ENCODE data around the gene DYNLT4.

Gene DYNLT4

DNA sequence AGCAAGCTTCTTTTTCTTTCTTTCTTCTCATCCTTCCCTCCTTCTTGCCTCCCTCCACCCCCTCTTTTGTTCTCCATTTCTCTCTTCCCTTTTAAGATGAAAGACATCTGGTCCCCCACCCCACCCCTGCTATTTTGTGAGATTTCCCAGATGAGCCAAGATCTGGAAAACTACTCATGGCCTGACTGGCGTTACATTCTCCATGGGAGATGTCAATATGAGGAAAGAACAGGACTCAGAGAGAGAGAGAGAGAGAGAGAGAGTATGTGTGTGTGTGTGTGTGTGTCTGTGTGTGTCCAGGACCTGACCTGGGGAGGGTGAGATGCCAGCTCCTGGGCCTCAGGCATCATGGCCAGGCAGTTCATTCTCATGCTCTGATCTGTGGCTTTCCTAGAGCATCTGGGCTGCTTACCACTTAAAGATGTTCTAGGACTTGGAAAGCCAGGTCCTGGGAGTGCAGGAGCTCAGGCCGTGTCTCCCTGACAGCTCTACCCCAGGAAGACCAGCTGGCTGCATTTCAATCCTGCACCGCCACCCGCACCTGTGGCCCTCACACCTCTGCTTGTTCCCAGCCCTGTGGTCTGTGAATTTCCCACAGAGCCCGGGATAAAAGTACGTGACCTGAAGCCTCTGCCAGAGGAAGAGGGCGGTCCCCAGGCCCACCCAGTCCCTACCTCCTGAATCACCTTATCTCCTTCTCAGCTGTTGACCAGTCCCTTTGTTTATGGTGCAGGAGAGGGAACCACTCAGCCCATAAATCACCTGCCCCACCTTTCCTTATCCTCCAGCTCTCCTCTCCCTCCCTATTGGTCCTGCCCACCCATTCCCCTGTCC lies 16.0 kb downstream of the DYNLT4 start:
- Histone ChIP-seq H3K9ac (ENCODE audit: low read depth, low read length) (no peak overlapping the region), H3K9me3 (ENCODE audit: control insufficient read depth, insufficient read depth, low read length) (no peaks in the 10 kb centered on the region), H3K27me3 (ENCODE audit: control insufficient read depth, insufficient read depth, low read length) (peaks cover 5% of the 10 kb centered on the region), H3K4me1 (ENCODE audit: control insufficient read depth, insufficient read depth, low read length) (peaks cover 10% of the 10 kb centered on the region), H3K36me3 (ENCODE audit: control insufficient read depth, insufficient read depth, low read length) (no peaks in the 10 kb centered on the region), H3K4me3 (ENCODE audit: low read depth, low read length) (no peak overlapping the region)

DNA sequence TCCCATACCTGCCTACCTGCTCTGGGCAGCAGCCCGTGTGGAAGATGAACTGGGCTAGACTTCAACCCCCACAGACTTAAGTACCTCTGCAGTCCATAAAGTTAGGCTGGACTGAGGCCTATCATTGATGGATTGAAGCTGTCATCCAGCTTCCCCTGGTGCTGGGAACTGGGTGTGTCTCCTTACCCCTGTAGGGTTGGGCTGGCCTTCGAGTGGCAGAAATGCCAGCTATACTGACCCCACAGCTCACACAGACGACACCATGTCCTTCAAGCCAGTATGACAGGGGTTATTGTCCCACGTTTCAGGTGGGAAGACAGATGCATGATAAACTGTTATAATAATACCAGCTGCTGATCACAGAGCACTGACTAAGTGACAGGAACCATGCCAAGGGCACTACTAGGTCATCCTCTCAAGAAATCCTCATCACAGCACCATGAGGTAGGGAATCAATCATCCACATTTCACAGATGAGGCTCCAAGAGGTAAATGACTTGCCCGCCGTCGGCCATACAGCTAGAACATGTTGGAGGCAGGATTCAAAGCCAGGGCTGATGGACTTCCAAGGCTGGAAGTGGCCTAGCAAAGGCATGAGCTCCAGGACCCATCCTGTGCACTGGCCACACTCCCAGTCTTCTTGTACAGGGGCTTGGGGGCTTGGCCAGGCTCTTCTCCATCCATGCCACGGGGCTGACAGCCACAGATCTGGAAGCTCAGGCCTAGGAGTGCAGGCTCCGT lies 18.9 kb downstream of the DYNLT4 start, which contains the start of gene BEST4:
BEST4 (minus strand) TSS at position 51 of the 741 bp plus-strand sequence. CDS start 465 bp downstream, outside the sequence.
- peaks cover 12% of the 10 kb centered on the region for H3K4me1 ChIP-seq (ENCODE audit: control insufficient read depth, insufficient read depth, low read length)
- H3K9me3 ChIP-seq (ENCODE audit: control insufficient read depth, insufficient read depth, low read length): no peaks in the 10 kb centered on the region
- H3K4me3 ChIP-seq (ENCODE audit: low read depth, low read length): no peak within 1 kb of the TSS
- no peak within 1 kb of the TSS for H3K9ac ChIP-seq (ENCODE audit: low read depth, low read length)
- no peaks in the 10 kb centered on the region for H3K36me3 ChIP-seq (ENCODE audit: control insufficient read depth, insufficient read depth, low read length)
- H3K27me3 ChIP-seq (ENCODE audit: control insufficient read depth, insufficient read depth, low read length): peaks cover 6% of the 10 kb centered on the region

GRCh38 chr1:44787506-44787905 lies 19.6 kb downstream of the DYNLT4 start:
- Histone ChIP-seq H3K27me3 (ENCODE audit: control insufficient read depth, insufficient read depth, low read length) (peaks cover 6% of the 10 kb centered on the region), H3K9me3 (ENCODE audit: control insufficient read depth, insufficient read depth, low read length) (no peaks in the 10 kb centered on the region), H3K4me1 (ENCODE audit: control insufficient read depth, insufficient read depth, low read length) (peaks cover 8% of the 10 kb centered on the region), H3K36me3 (ENCODE audit: control insufficient read depth, insufficient read depth, low read length) (no peaks in the 10 kb centered on the region), H3K9ac (ENCODE audit: low read depth, low read length) (no peak overlapping the region), H3K4me3 (ENCODE audit: low read depth, low read length) (no peak overlapping the region)

DNA sequence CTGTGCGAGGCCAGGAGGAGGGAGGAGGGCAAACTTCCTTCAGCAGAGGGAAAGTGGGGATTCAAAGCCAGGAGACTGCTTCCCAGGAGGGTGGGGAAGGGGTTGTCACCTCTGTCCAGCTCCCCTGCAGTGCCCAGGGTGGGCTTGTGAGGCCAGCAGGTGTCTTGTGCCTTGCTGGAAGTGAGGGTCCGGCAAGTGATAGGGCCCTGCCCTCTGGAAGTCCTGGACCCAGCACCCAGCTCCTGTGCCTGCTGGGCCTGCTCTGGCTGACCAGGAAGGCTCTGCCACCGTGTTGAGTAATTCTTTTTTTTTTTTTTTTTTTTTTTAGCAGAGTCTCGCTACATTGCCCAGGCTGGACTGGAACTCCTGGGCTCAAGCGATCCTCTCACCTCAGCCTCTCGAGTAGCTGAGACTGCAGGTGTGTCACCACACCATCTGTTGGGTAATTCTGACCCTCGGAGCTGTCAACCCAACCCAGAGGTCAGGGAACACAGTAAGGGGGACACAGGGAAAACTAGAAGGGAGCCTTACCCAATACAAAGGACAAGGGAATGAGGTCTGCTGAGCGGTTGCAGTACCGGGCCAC lies 20.2 kb downstream of the DYNLT4 start:
- no peaks in the 10 kb centered on the region for H3K9me3 ChIP-seq (ENCODE audit: control insufficient read depth, insufficient read depth, low read length)
- peaks cover 6% of the 10 kb centered on the region for H3K27me3 ChIP-seq (ENCODE audit: control insufficient read depth, insufficient read depth, low read length)
- peak overlapping the region; percentile 59 for H3K4me3 ChIP-seq (ENCODE audit: low read depth, low read length)
- H3K9ac ChIP-seq (ENCODE audit: low read depth, low read length): peak overlapping the region; percentile 87
- peaks cover 8% of the 10 kb centered on the region for H3K4me1 ChIP-seq (ENCODE audit: control insufficient read depth, insufficient read depth, low read length)
- H3K36me3 ChIP-seq (ENCODE audit: control insufficient read depth, insufficient read depth, low read length): no peaks in the 10 kb centered on the region

- H3K27me3 ChIP-seq (ENCODE audit: control insufficient read depth, insufficient read depth, low read length): peaks cover 6% of the 10 kb centered on the region
- H3K9ac ChIP-seq (ENCODE audit: low read depth, low read length): peak overlapping the region; percentile 87
- no peaks in the 10 kb centered on the region for H3K36me3 ChIP-seq (ENCODE audit: control insufficient read depth, insufficient read depth, low read length)
- peak overlapping the region; percentile 59 for H3K4me3 ChIP-seq (ENCODE audit: low read depth, low read length)
- peaks cover 8% of the 10 kb centered on the region for H3K4me1 ChIP-seq (ENCODE audit: control insufficient read depth, insufficient read depth, low read length)
- H3K9me3 ChIP-seq (ENCODE audit: control insufficient read depth, insufficient read depth, low read length): no peaks in the 10 kb centered on the region
Observed at GRCh38 chr1:44786138-44786840, 20.9 kb downstream of the DYNLT4 start.

DNA sequence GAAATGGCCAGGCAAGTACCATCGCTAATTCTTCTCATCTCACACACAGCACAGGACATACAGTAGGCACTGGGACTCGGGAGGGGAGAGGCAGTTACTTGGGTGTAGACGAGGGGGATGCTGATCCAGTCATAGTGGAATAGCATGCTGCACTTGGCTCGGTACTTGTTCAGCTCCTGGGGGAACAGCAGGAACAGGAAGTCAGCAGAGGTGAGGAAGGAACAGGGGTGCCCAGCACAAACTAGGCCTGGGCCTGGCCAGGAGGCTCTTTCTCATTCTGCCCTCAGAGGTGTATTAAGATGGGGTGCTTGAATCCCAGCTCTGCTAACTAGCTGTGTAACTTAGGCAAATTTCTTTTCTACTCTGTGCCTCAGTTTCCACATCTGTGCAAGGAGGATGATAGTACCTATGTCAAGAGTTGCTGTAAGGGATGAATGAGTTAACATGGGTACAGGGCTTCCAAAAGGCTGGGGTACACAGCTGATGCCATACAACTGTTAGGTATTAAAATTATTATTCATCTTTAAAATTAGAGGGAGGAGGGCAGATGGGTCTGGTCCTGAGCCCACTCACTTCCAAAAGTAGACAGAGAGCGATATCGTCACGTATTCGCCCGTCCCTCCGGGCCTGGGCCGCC lies 21.5 kb downstream of the DYNLT4 start:
- H3K9ac ChIP-seq (ENCODE audit: low read depth, low read length): no peak overlapping the region
- no peaks in the 10 kb centered on the region for H3K36me3 ChIP-seq (ENCODE audit: control insufficient read depth, insufficient read depth, low read length)
- no peaks in the 10 kb centered on the region for H3K9me3 ChIP-seq (ENCODE audit: control insufficient read depth, insufficient read depth, low read length)
- H3K4me3 ChIP-seq (ENCODE audit: low read depth, low read length): peak overlapping the region; percentile 59
- peaks cover 6% of the 10 kb centered on the region for H3K27me3 ChIP-seq (ENCODE audit: control insufficient read depth, insufficient read depth, low read length)
- H3K4me1 ChIP-seq (ENCODE audit: control insufficient read depth, insufficient read depth, low read length): peaks cover 8% of the 10 kb centered on the region

- Histone ChIP-seq H3K9me3 (ENCODE audit: control insufficient read depth, insufficient read depth, low read length) (no peaks in the 10 kb centered on the region), H3K4me3 (ENCODE audit: low read depth, low read length) (no peak overlapping the region), H3K9ac (ENCODE audit: low read depth, low read length) (no peak overlapping the region), H3K27me3 (ENCODE audit: control insufficient read depth, insufficient read depth, low read length) (peaks cover 6% of the 10 kb centered on the region), H3K4me1 (ENCODE audit: control insufficient read depth, insufficient read depth, low read length) (peaks cover 8% of the 10 kb centered on the region), H3K36me3 (ENCODE audit: control insufficient read depth, insufficient read depth, low read length) (no peaks in the 10 kb centered on the region)
Observed at GRCh38 chr1:44785029-44785380, 22.1 kb downstream of the DYNLT4 start.

GRCh38 chr1:44784094-44785028 lies 22.8 kb downstream of the DYNLT4 start:
- Histone ChIP-seq H3K4me3 (ENCODE audit: low read depth, low read length) (peak overlapping the region; percentile 52), H3K36me3 (ENCODE audit: control insufficient read depth, insufficient read depth, low read length) (no peaks in the 10 kb centered on the region), H3K27me3 (ENCODE audit: control insufficient read depth, insufficient read depth, low read length) (peaks cover 6% of the 10 kb centered on the region), H3K9ac (ENCODE audit: low read depth, low read length) (peak overlapping the region; percentile 60), H3K4me1 (ENCODE audit: control insufficient read depth, insufficient read depth, low read length) (peaks cover 8% of the 10 kb centered on the region), H3K9me3 (ENCODE audit: control insufficient read depth, insufficient read depth, low read length) (no peaks in the 10 kb centered on the region)

GRCh38 chr1:44783697-44784093 lies 23.5 kb downstream of the DYNLT4 start:
- Histone ChIP-seq H3K27me3 (ENCODE audit: control insufficient read depth, insufficient read depth, low read length) (peaks cover 6% of the 10 kb centered on the region), H3K4me1 (ENCODE audit: control insufficient read depth, insufficient read depth, low read length) (peaks cover 8% of the 10 kb centered on the region), H3K4me3 (ENCODE audit: low read depth, low read length) (peak overlapping the region; percentile 40), H3K36me3 (ENCODE audit: control insufficient read depth, insufficient read depth, low read length) (peaks cover 6% of the 10 kb centered on the region), H3K9ac (ENCODE audit: low read depth, low read length) (peak overlapping the region; percentile 51), H3K9me3 (ENCODE audit: control insufficient read depth, insufficient read depth, low read length) (no peaks in the 10 kb centered on the region)

GRCh38 chr1:44780583-44781121 lies 26.5 kb downstream of the DYNLT4 start:
- Histone ChIP-seq H3K9ac (ENCODE audit: low read depth, low read length) (no peak overlapping the region), H3K36me3 (ENCODE audit: control insufficient read depth, insufficient read depth, low read length) (peaks cover 36% of the 10 kb centered on the region), H3K27me3 (ENCODE audit: control insufficient read depth, insufficient read depth, low read length) (peaks cover 2% of the 10 kb centered on the region), H3K4me3 (ENCODE audit: low read depth, low read length) (no peak overlapping the region), H3K4me1 (ENCODE audit: control insufficient read depth, insufficient read depth, low read length) (peaks cover 8% of the 10 kb centered on the region), H3K9me3 (ENCODE audit: control insufficient read depth, insufficient read depth, low read length) (no peaks in the 10 kb centered on the region)

Measured in iPS-15b (cell line).